Nephron progenitor cell (in vitro differentiated cells): Measurements from ENCODE around the gene NOTCH4.
"Not testable (repeated sequence)": the region's sequence is repeated elsewhere in the genome, so short reads cannot be mapped to it uniquely, and the experiment has no call there.

Experiments
- DNase-seq: peaks from one replicate; pipeline ENCODE4 v3.0.0; 2021
- H3K27ac Mint-ChIP-seq: 2 replicates; pipeline ENCODE4 v1.8.0; 2021; ENCODE audit warnings: mild to moderate bottlenecking, moderate library complexity, mixed read lengths
- H3K27me3 Mint-ChIP-seq: 2 replicates; pipeline ENCODE4 v1.8.0; 2021; ENCODE audit warnings: mild to moderate bottlenecking, low read depth, mixed read lengths; ENCODE audit not compliant: poor library complexity
- H3K36me3 Mint-ChIP-seq: 2 replicates; pipeline ENCODE4 v1.8.0; 2021; ENCODE audit warnings: low read depth, mixed read lengths
- H3K4me1 Mint-ChIP-seq: 2 replicates; pipeline ENCODE4 v1.8.0; 2021; ENCODE audit warnings: mixed read lengths
- H3K4me3 Mint-ChIP-seq: 2 replicates; pipeline ENCODE4 v1.8.0; 2021; ENCODE audit warnings: mild to moderate bottlenecking, moderate library complexity, mixed read lengths
- H3K9me3 Mint-ChIP-seq: 2 replicates; pipeline ENCODE4 v1.8.0; 2021; ENCODE audit warnings: mild to moderate bottlenecking, moderate library complexity, mixed read lengths
- CTCF ChIP-seq: fragments of 200-600 bp; sonication (generic); IDR thresholded peaks from 2 replicates; pipeline ENCODE4 v1.5.0; 2021; ENCODE audit warnings: antibody characterized with exemption

Gene NOTCH4

GRCh38 chr6:32189069-32189741 lies 34.7 kb downstream of the NOTCH4 start:
- Mint-ChIP-seq H3K4me1 (peaks cover 83% of the 10 kb centered on the region), H3K36me3 (peaks cover 25% of the 10 kb centered on the region), H3K27me3 (no peaks in the 10 kb centered on the region), H3K27ac (peak overlapping the region; percentile 96), H3K9me3 (no peaks in the 10 kb centered on the region), H3K4me3 (peak overlapping the region; percentile 97)
- no peak for DNase-seq
- TF ChIP-seq CTCF = no peak

- Mint-ChIP-seq H3K27ac (peak overlapping the region; percentile 96), H3K4me3 (peak overlapping the region; percentile 97), H3K9me3 (no peaks in the 10 kb centered on the region), H3K27me3 (no peaks in the 10 kb centered on the region), H3K4me1 (peaks cover 76% of the 10 kb centered on the region), H3K36me3 (peaks cover 25% of the 10 kb centered on the region)
- DNase-seq = no peak
- TF ChIP-seq CTCF = no peak
These were observed 35.3 kb downstream of the NOTCH4 start for GRCh38 chr6:32188381-32189068.

- H3K9me3 Mint-ChIP-seq, DNase-seq, H3K27me3 Mint-ChIP-seq: not testable (repeated sequence)
- H3K27ac Mint-ChIP-seq = peak overlapping the region; percentile 97
- peaks cover 25% of the 10 kb centered on the region for H3K36me3 Mint-ChIP-seq
- peaks cover 69% of the 10 kb centered on the region for H3K4me1 Mint-ChIP-seq
- peak overlapping the region; percentile 97 for H3K4me3 Mint-ChIP-seq
These were observed 36.0 kb downstream of the NOTCH4 start for GRCh38 chr6:32187725-32188380.

GRCh38 chr6:32187009-32187709 lies 36.7 kb downstream of the NOTCH4 start:
- Mint-ChIP-seq H3K9me3 (no peaks in the 10 kb centered on the region), H3K36me3 (peaks cover 25% of the 10 kb centered on the region), H3K27ac (peak overlapping the region; percentile 97), H3K27me3 (no peaks in the 10 kb centered on the region), H3K4me3 (peak overlapping the region; percentile 97), H3K4me1 (peaks cover 62% of the 10 kb centered on the region)
- no peak for TF ChIP-seq CTCF
- no peak for DNase-seq

- not testable (repeated sequence) for DNase-seq, H3K27me3 Mint-ChIP-seq, H3K9me3 Mint-ChIP-seq
- Mint-ChIP-seq H3K36me3 (peaks cover 28% of the 10 kb centered on the region), H3K27ac (peak overlapping the region; percentile 95), H3K4me3 (peak overlapping the region; percentile 75), H3K4me1 (peaks cover 57% of the 10 kb centered on the region)
These were observed 37.6 kb downstream of the NOTCH4 start for GRCh38 chr6:32186151-32186840.

GRCh38 chr6:32185681-32186131 lies 38.2 kb downstream of the NOTCH4 start:
- Mint-ChIP-seq H3K4me3 (peak overlapping the region; percentile 75), H3K36me3 (peaks cover 34% of the 10 kb centered on the region), H3K4me1 (peaks cover 57% of the 10 kb centered on the region), H3K27ac (peak overlapping the region; percentile 95)
- H3K27me3 Mint-ChIP-seq, H3K9me3 Mint-ChIP-seq: not testable (repeated sequence)
- DNase-seq = peak; percentile 63
